ENCODE measurements around the gene CCDC200. TPM values are rescaled to one million over a fixed set of nuclear protein-coding genes. Genes with fewer than 3 reads are reported as not detected.

Gene CCDC200
- polyA plus RNA-seq, 1 donor from 2014 or later = not detected

- Histone ChIP-seq H3K9ac (ENCODE audit: low read length) (no peak overlapping the region), H3K27ac (ENCODE audit: low read length) (no peak overlapping the region), H3F3A (ENCODE audit: insufficient read depth, low read length, poor library complexity, severe bottlenecking) (no peaks in the 10 kb centered on the region), H3K27me3 (ENCODE audit: insufficient read depth, low read depth, low read length) (no peaks in the 10 kb centered on the region), H3K4me2 (ENCODE audit: low read length) (no peak overlapping the region), H3K9me2 (ENCODE audit: insufficient read depth, low read length) (no peaks in the 10 kb centered on the region), H3K79me2 (replicated peaks; ENCODE audit: insufficient read depth, low read length) (no peaks in the 10 kb centered on the region), H3K9me3 (ENCODE audit: low read length) (no peaks in the 10 kb centered on the region), H4K20me1 (ENCODE audit: insufficient read depth) (no peaks in the 10 kb centered on the region), H3K36me3 (ENCODE audit: insufficient read depth, low read length) (no peaks in the 10 kb centered on the region), H3K4me3 (ENCODE audit: low read length) (no peak overlapping the region), H2AFZ (ENCODE audit: low read depth, low read length) (no peak overlapping the region)
- TF ChIP-seq SMC3 (conservative IDR thresholded peaks at IDR 0.05; ENCODE audit: poor library complexity) = no peak
- TF ChIP-seq MXI1 (conservative IDR thresholded peaks at IDR 0.05; ENCODE audit: poor library complexity, severe bottlenecking) = no peak
- no peak for TF ChIP-seq RAD21 (conservative IDR thresholded peaks at IDR 0.05)
- TF ChIP-seq, protein P1, sequence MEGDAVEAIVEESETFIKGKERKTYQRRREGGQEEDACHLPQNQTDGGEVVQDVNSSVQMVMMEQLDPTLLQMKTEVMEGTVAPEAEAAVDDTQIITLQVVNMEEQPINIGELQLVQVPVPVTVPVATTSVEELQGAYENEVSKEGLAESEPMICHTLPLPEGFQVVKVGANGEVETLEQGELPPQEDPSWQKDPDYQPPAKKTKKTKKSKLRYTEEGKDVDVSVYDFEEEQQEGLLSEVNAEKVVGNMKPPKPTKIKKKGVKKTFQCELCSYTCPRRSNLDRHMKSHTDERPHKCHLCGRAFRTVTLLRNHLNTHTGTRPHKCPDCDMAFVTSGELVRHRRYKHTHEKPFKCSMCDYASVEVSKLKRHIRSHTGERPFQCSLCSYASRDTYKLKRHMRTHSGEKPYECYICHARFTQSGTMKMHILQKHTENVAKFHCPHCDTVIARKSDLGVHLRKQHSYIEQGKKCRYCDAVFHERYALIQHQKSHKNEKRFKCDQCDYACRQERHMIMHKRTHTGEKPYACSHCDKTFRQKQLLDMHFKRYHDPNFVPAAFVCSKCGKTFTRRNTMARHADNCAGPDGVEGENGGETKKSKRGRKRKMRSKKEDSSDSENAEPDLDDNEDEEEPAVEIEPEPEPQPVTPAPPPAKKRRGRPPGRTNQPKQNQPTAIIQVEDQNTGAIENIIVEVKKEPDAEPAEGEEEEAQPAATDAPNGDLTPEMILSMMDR (IDR thresholded peaks at IDR 0.05; ENCODE audit: poor library complexity, severe bottlenecking) = no peak
- no peak for TF ChIP-seq EZH2 (IDR thresholded peaks at IDR 0.05; ENCODE audit: borderline replicate concordance, insufficient read depth, low read length, poor library complexity, severe bottlenecking)
- TF ChIP-seq, protein P2, sequence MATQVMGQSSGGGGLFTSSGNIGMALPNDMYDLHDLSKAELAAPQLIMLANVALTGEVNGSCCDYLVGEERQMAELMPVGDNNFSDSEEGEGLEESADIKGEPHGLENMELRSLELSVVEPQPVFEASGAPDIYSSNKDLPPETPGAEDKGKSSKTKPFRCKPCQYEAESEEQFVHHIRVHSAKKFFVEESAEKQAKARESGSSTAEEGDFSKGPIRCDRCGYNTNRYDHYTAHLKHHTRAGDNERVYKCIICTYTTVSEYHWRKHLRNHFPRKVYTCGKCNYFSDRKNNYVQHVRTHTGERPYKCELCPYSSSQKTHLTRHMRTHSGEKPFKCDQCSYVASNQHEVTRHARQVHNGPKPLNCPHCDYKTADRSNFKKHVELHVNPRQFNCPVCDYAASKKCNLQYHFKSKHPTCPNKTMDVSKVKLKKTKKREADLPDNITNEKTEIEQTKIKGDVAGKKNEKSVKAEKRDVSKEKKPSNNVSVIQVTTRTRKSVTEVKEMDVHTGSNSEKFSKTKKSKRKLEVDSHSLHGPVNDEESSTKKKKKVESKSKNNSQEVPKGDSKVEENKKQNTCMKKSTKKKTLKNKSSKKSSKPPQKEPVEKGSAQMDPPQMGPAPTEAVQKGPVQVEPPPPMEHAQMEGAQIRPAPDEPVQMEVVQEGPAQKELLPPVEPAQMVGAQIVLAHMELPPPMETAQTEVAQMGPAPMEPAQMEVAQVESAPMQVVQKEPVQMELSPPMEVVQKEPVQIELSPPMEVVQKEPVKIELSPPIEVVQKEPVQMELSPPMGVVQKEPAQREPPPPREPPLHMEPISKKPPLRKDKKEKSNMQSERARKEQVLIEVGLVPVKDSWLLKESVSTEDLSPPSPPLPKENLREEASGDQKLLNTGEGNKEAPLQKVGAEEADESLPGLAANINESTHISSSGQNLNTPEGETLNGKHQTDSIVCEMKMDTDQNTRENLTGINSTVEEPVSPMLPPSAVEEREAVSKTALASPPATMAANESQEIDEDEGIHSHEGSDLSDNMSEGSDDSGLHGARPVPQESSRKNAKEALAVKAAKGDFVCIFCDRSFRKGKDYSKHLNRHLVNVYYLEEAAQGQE (IDR thresholded peaks at IDR 0.05; ENCODE audit: borderline replicate concordance) = no peak
- no peak for TF ChIP-seq TAF1 (IDR thresholded peaks at IDR 0.05; ENCODE audit: low read depth)
- TF ChIP-seq EP300 (conservative IDR thresholded peaks at IDR 0.05; ENCODE audit: poor library complexity, severe bottlenecking) = no peak
- TF ChIP-seq POLR2AphosphoS5 (IDR thresholded peaks at IDR 0.05) = no peak
These were observed 11.4 kb downstream of the CCDC200 start for GRCh38 chr17:43216762-43217613.

DNA sequence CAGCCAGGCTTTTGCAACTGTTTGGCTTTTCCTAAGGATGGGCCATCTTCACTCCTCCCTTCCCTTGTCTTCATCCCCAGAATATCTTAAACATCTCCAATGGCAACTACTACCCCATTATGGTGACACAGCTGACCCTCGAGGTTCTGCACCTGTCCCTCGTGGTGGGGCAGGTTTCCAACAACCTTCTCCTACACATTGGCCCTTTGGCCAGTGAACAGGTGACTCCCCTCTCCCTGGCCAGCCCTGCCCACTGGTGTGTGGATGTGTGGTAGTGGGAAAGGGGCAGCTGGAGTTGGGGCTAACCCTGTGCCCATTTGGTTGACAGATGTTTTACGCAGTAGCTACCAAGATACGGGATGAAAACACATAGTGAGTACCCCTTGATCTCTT lies 12.1 kb downstream of the CCDC200 start:
- no peak overlapping the region for H3K4me3 ChIP-seq (ENCODE audit: low read length)
- no peaks in the 10 kb centered on the region for H3K9me2 ChIP-seq (ENCODE audit: insufficient read depth, low read length)
- H3F3A ChIP-seq (ENCODE audit: insufficient read depth, low read length, poor library complexity, severe bottlenecking) = no peaks in the 10 kb centered on the region
- no peaks in the 10 kb centered on the region for H3K79me2 ChIP-seq (replicated peaks; ENCODE audit: insufficient read depth, low read length)
- no peak overlapping the region for H3K4me2 ChIP-seq (ENCODE audit: low read length)
- H3K9me3 ChIP-seq (ENCODE audit: low read length) = no peaks in the 10 kb centered on the region
- no peak overlapping the region for H3K9ac ChIP-seq (ENCODE audit: low read length)
- no peak for TF ChIP-seq MXI1 (conservative IDR thresholded peaks at IDR 0.05; ENCODE audit: poor library complexity, severe bottlenecking)
- TF ChIP-seq POLR2AphosphoS5 (IDR thresholded peaks at IDR 0.05) = no peak
- TF ChIP-seq, protein P2 (IDR thresholded peaks at IDR 0.05; ENCODE audit: borderline replicate concordance) = no peak
- TF ChIP-seq SMC3 (conservative IDR thresholded peaks at IDR 0.05; ENCODE audit: poor library complexity) = no peak
- TF ChIP-seq EP300 (conservative IDR thresholded peaks at IDR 0.05; ENCODE audit: poor library complexity, severe bottlenecking) = no peak
- TF ChIP-seq EZH2 (IDR thresholded peaks at IDR 0.05; ENCODE audit: borderline replicate concordance, insufficient read depth, low read length, poor library complexity, severe bottlenecking) = no peak
- TF ChIP-seq, protein P1 (IDR thresholded peaks at IDR 0.05; ENCODE audit: poor library complexity, severe bottlenecking) = no peak
- no peak for TF ChIP-seq RAD21 (conservative IDR thresholded peaks at IDR 0.05)
- TF ChIP-seq TAF1 (IDR thresholded peaks at IDR 0.05; ENCODE audit: low read depth) = no peak
- no peaks in the 10 kb centered on the region for H3K27me3 ChIP-seq (ENCODE audit: insufficient read depth, low read depth, low read length)
- H2AFZ ChIP-seq (ENCODE audit: low read depth, low read length) = no peak overlapping the region
- no peak overlapping the region for H3K27ac ChIP-seq (ENCODE audit: low read length)
- no peaks in the 10 kb centered on the region for H4K20me1 ChIP-seq (ENCODE audit: insufficient read depth)
- H3K36me3 ChIP-seq (ENCODE audit: insufficient read depth, low read length) = peaks cover 2% of the 10 kb centered on the region

All from neural cell (in vitro differentiated cells).